HG03558 (cell line): ENCODE measurements around the gene STIMATE.
A peak's percentile ranks its signal among the peaks of the same experiment; 100 is the strongest.

Experiments used
- ATAC-seq: cut with Tn5 transposase; IDR thresholded peaks from one replicate; pipeline ENCODE4 v1.9.1; 2021; ENCODE audit warnings: moderate number of reproducible peaks; ENCODE audit not compliant: unreplicated experiment; ENCODE audit errors: extremely low read depth

Gene STIMATE

GRCh38 chr3:52897130-52898122 is at the start of gene STIMATE:
Gene STIMATE (minus strand): TSS chr3:52897548. CDS start chr3:52897450, 98 bp downstream.
- ATAC-seq = peak; percentile 71

- ATAC-seq = no peak
Measured at GRCh38 chr3:52939600-52939999, 42.3 kb upstream of the STIMATE start.

- no peak for ATAC-seq
Measured at GRCh38 chr3:52934630-52935530, 37.5 kb upstream of the STIMATE start.

GRCh38 chr3:52931889-52932288 is 34.5 kb upstream of the STIMATE start:
- no peak for ATAC-seq

- ATAC-seq = no peak
Measured at GRCh38 chr3:52931328-52931727, 34.0 kb upstream of the STIMATE start.

GRCh38 chr3:52930748-52931147 is 33.4 kb upstream of the STIMATE start:
- ATAC-seq = no peak

- ATAC-seq = no peak
Measured at GRCh38 chr3:52926554-52926953, 29.2 kb upstream of the STIMATE start.

- ATAC-seq = no peak
Measured at GRCh38 chr3:52925405-52926313, 28.3 kb upstream of the STIMATE start.

- ATAC-seq = no peak
Measured at GRCh38 chr3:52923963-52924362, 26.6 kb upstream of the STIMATE start.

GRCh38 chr3:52920841-52921240 is 23.5 kb upstream of the STIMATE start:
- no peak for ATAC-seq

- ATAC-seq = no peak
Measured at GRCh38 chr3:52917044-52917443, 19.7 kb upstream of the STIMATE start.

GRCh38 chr3:52915294-52915693 is 17.9 kb upstream of the STIMATE start:
- no peak for ATAC-seq

- ATAC-seq = no peak
Measured at GRCh38 chr3:52912885-52913731, 15.8 kb upstream of the STIMATE start.

GRCh38 chr3:52910823-52911222 is 13.5 kb upstream of the STIMATE start:
- ATAC-seq = no peak

- no peak for ATAC-seq
Measured at GRCh38 chr3:52907497-52907896, 10.1 kb upstream of the STIMATE start.

- no peak for ATAC-seq
Measured at GRCh38 chr3:52904552-52904951, 7.2 kb upstream of the STIMATE start.

- ATAC-seq = no peak
Measured at GRCh38 chr3:52904000-52904399, 6.7 kb upstream of the STIMATE start.

- ATAC-seq = no peak
Measured at GRCh38 chr3:52896613-52897012, 735 bp downstream of the STIMATE start.

GRCh38 chr3:52896151-52896550 is 1.2 kb downstream of the STIMATE start:
- ATAC-seq = no peak
